Mononuclear cell (primary cell): Measurements from ENCODE around the gene COA5. TPM values are rescaled to one million over a fixed set of nuclear protein-coding genes. Genes with fewer than 3 reads are reported as not detected.

Experiments used
- H3K27me3 ChIP-seq: 2 replicates; pipeline ENCODE4 v1.6.0; 2011; ENCODE audit warnings: low read length, control low read depth; ENCODE audit not compliant: insufficient read depth
- H3K4me1 ChIP-seq: 2 replicates; pipeline ENCODE4 v1.5.1; 2011; ENCODE audit warnings: mild to moderate bottlenecking, low read length, control low read depth; ENCODE audit not compliant: insufficient read depth
- H3K4me3 ChIP-seq: 2 replicates; pipeline ENCODE4 v1.5.1; 2011; ENCODE audit warnings: mild to moderate bottlenecking, low read length, moderate library complexity
- H3K9me3 ChIP-seq: 2 replicates; pipeline ENCODE4 v1.5.1; 2011; ENCODE audit warnings: low read depth, mild to moderate bottlenecking, control low read depth, low read length
- total RNA-seq: library from RNA; depleted of rRNA; stranded (reverse); fragments of >200 nt; gene quantifications from one replicate; pipeline ENCODE4 v1.2.3, GENCODE V29; 2012

Gene COA5
- total RNA-seq, 1 donor: 18.6 TPM

GRCh38 chr2:98586551-98587140 is 21.7 kb downstream of the COA5 start:
- no peaks in the 10 kb centered on the region for H3K9me3 ChIP-seq
- H3K4me1 ChIP-seq: no peaks in the 10 kb centered on the region
- no peak overlapping the region for H3K4me3 ChIP-seq
- H3K27me3 ChIP-seq: no peaks in the 10 kb centered on the region

DNA sequence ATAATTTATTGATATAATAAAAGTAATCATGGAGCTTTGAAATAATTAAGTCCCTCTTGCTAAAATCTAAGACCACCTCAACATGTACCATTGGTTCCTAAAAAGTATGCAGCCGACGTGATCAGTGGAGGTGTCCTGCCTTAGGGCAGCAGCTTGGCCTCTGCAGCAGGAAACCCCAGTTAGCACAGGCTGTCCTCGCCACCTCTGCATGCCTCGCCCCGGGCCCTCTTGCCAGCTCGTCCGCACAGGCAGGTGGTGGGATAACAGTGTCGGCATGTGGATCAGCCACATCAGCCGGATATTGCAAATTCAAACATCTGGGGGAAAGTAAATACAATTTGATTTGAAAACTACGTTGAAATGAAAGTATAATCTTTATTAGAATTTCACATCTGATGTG is 22.9 kb downstream of the COA5 start:
- Histone ChIP-seq H3K9me3 (no peaks in the 10 kb centered on the region), H3K27me3 (no peaks in the 10 kb centered on the region), H3K4me3 (no peak overlapping the region), H3K4me1 (no peaks in the 10 kb centered on the region)

DNA sequence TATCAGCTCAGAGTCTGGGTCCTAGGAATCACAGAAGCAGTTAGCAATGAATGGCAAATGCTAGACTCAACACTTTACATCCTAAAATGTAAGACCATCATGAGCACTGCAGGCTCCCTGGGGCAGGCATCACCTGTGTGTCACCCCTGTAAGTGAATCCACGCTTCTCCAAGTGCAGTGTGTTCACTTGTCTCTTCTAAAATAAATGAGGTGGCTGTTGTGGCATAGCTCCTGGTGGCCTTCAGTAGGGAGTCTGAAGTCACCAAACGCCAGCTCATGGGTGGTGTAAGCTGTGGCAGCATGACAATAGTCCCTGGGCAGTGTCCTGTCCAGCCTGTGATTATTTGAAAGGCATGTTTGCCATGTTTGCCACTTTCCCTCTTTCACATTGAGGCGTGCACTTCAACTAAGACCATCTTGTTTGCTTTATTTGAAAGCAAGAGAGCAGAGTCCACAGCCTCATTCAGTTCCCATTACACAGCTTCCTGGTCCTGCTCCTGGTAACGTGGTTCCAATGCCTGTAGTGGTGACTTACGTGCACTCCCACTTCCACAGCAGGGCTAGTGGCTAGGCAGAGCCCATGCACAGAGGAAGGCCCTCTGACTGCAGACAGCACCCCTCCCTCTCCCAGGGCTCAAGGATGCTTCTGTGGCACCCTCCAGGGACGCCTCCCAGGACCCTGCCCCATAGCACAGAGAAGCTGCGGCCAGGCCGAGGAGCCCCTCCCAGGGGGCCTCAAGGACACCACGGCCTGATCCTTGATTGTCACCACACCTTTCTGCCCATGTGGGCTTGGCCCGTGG is 24.3 kb downstream of the COA5 start:
- Histone ChIP-seq H3K27me3 (no peaks in the 10 kb centered on the region), H3K4me1 (no peaks in the 10 kb centered on the region), H3K4me3 (no peak overlapping the region), H3K9me3 (no peaks in the 10 kb centered on the region)

GRCh38 chr2:98583276-98583675 is 25.0 kb downstream of the COA5 start:
- Histone ChIP-seq H3K27me3 (no peaks in the 10 kb centered on the region), H3K4me3 (no peak overlapping the region), H3K4me1 (no peaks in the 10 kb centered on the region), H3K9me3 (no peaks in the 10 kb centered on the region)

- no peak overlapping the region for H3K4me3 ChIP-seq
- no peaks in the 10 kb centered on the region for H3K9me3 ChIP-seq
- no peaks in the 10 kb centered on the region for H3K27me3 ChIP-seq
- no peaks in the 10 kb centered on the region for H3K4me1 ChIP-seq
Observed at GRCh38 chr2:98582523-98582922, 25.8 kb downstream of the COA5 start.

- no peaks in the 10 kb centered on the region for H3K4me1 ChIP-seq
- no peaks in the 10 kb centered on the region for H3K27me3 ChIP-seq
- H3K4me3 ChIP-seq: no peak overlapping the region
- H3K9me3 ChIP-seq: no peaks in the 10 kb centered on the region
Observed at GRCh38 chr2:98580656-98581284, 27.5 kb downstream of the COA5 start.

DNA sequence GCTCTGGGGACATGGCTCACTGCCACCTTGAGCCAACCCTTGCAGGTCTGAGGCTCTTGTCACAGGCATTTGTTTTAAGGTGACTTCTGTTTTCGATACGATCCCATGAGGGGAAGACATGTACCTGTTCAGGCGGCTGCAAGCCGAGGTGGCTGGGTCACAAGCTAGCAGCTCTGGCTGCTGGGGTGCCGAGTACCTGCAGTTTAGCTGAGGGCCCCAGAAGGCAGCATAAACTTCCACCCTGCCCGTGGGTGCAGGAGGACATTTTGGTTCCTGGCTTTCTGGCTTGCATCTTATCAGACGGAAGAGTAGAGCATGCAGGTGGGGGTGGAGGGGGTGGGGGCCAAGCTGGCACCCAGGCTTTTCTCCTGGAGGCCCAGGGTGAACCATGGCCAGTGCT is 28.4 kb downstream of the COA5 start:
- Histone ChIP-seq H3K27me3 (no peaks in the 10 kb centered on the region), H3K4me1 (no peaks in the 10 kb centered on the region)

DNA sequence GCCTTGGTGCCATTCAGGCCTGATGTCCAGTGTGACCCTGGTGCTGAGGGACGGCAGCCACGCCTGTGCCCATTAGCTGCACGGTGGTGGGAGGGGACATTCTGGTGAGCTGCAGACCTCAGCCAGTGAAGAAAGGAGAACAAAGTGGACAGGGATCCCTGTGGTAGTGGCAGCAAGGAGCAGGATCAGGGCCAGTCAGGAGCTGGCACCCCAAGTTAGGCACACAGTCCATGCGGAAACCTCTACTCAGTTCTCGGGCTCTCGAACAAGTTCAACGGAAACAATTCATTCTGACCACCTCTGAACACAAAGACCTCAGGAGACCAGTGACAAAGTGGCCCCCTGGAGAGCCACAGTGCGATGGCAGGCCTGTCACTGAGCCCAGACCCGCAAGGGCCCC is 30.1 kb downstream of the COA5 start:
- H3K27me3 ChIP-seq: no peaks in the 10 kb centered on the region
- no peaks in the 10 kb centered on the region for H3K4me1 ChIP-seq
- H3K4me3 ChIP-seq: no peak overlapping the region
- no peaks in the 10 kb centered on the region for H3K9me3 ChIP-seq

More for the DNA sequence above, 28.4 kb downstream of the COA5 start:
- Histone ChIP-seq H3K4me3 (no peak overlapping the region), H3K9me3 (no peaks in the 10 kb centered on the region)

GRCh38 chr2:98577313-98577712 is 31.0 kb downstream of the COA5 start:
- no peak overlapping the region for H3K4me3 ChIP-seq

GRCh38 chr2:98576666-98577312 is 31.5 kb downstream of the COA5 start:
- Histone ChIP-seq H3K4me3 (no peak overlapping the region), H3K4me1 (no peaks in the 10 kb centered on the region), H3K27me3 (no peaks in the 10 kb centered on the region), H3K9me3 (no peaks in the 10 kb centered on the region)

More at GRCh38 chr2:98577313-98577712, 31.0 kb downstream of the COA5 start:
- no peaks in the 10 kb centered on the region for H3K9me3 ChIP-seq
- H3K27me3 ChIP-seq: no peaks in the 10 kb centered on the region
- no peaks in the 10 kb centered on the region for H3K4me1 ChIP-seq

DNA sequence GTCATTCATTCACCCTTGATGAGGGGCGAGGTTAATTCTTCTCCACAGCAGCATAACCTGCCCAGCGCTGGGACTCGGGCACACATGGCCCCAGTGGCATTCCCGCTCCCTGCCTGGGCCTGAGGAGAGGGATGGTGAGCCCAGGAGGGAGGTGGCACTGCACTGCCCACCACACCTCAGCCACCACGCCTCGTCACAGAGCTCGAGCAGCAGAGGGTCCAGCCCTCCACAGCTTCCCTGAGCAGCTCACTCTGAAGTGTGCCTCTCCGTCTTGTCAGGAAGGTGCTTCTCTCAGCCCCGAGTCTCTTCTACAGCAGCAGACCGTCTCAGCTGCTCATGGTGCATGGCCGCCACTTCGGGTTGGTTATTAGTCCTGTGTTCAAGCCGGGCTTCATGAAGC is 34.9 kb downstream of the COA5 start:
- Histone ChIP-seq H3K9me3 (no peaks in the 10 kb centered on the region), H3K4me1 (no peaks in the 10 kb centered on the region), H3K27me3 (no peaks in the 10 kb centered on the region), H3K4me3 (no peak overlapping the region)

DNA sequence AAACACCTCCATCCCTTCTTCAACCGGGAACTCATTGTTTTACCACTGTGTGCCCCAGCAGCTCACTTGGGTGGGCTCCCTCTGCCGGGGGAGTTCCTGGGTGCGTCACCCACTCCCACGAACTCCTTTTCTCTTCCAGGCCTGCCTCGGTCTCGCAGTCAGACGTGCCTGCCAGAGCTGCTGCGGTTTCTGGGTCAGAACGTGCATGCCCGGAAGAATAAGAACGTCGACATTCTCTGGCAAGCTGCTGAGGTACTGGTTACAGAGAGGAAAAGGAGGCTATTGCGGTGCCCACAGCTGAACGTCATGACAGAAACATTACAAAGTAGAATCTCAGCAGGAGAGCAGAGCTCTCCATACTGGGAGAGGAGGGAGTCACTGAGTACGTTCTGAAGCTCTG is 35.6 kb downstream of the COA5 start:
- Histone ChIP-seq H3K9me3 (no peaks in the 10 kb centered on the region), H3K4me1 (no peaks in the 10 kb centered on the region), H3K27me3 (no peaks in the 10 kb centered on the region), H3K4me3 (no peak overlapping the region)

- no peak overlapping the region for H3K4me3 ChIP-seq
- H3K4me1 ChIP-seq: no peaks in the 10 kb centered on the region
- no peaks in the 10 kb centered on the region for H3K27me3 ChIP-seq
- H3K9me3 ChIP-seq: no peaks in the 10 kb centered on the region
Observed at GRCh38 chr2:98572211-98572610, 36.1 kb downstream of the COA5 start.

GRCh38 chr2:98571796-98572195 is 36.5 kb downstream of the COA5 start:
- Histone ChIP-seq H3K9me3 (no peaks in the 10 kb centered on the region), H3K4me1 (no peaks in the 10 kb centered on the region), H3K27me3 (no peaks in the 10 kb centered on the region), H3K4me3 (no peak overlapping the region)

DNA sequence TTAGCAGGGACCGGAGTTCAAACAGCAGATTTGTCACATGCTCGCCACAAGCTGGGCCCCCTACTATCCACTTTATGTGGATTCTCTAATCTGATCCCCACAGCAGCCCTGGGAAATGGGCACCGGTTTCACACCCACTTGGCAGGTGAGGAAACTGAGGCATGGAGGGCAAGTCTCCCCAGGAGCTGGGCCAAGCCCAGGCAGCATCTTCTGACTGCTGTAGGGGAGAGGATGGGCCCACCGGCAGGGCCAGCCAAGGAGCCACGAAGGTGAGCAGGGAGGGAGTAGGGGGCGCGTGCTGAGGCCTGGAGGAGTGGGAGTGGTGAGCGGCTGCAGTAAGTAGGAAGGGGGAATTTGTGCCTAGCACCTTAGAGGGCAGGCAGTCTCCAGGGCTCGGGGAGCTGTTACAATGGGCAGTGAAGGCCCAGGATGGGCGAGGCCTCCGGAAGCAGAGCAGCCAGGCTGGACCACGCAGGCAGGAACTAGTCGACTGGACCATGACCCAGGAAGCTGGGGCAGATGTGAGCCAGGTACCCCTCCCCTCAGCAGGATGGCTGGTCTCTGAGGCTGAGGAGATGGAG is 37.1 kb downstream of the COA5 start:
- Histone ChIP-seq H3K4me3 (no peak overlapping the region), H3K9me3 (no peaks in the 10 kb centered on the region), H3K4me1 (no peaks in the 10 kb centered on the region), H3K27me3 (no peaks in the 10 kb centered on the region)
